OCI-LY1 (cell line): ENCODE measurements around the gene RDH14.

ENCODE experiments used
- H2AFZ ChIP-seq: fragments of 200-600 bp; sonication (generic), shearing (Covaris generic); 2 replicates; pipeline ENCODE4 v1.6.0; 2014; ENCODE audit warnings: antibody characterized with exemption, mild to moderate bottlenecking, low read length
- H3F3A ChIP-seq: fragments of 200-600 bp; sonication (generic), shearing (Covaris generic); 2 replicates; pipeline ENCODE4 v1.6.0; 2014; ENCODE audit warnings: mild to moderate bottlenecking, antibody characterized with exemption, low read length, moderate library complexity; ENCODE audit not compliant: insufficient read depth
- H3K27ac ChIP-seq: fragments of 200-600 bp; sonication (generic); 2 replicates; pipeline ENCODE4 v1.5.1; 2014; ENCODE audit warnings: low read length, mixed run types, mild to moderate bottlenecking, low read depth; ENCODE audit not compliant: poor library complexity, severe bottlenecking
- H3K27me3 ChIP-seq: fragments of 200-600 bp; sonication (generic); 2 replicates; pipeline ENCODE4 v1.6.0; 2014; ENCODE audit warnings: antibody characterized with exemption, mild to moderate bottlenecking, low read length, moderate library complexity; ENCODE audit not compliant: insufficient read depth
- H3K36me3 ChIP-seq: fragments of 200-600 bp; sonication (generic); 2 replicates; pipeline ENCODE4 v1.6.1; 2014; ENCODE audit warnings: mild to moderate bottlenecking, antibody characterized with exemption, low read length, moderate library complexity, mixed read lengths; ENCODE audit not compliant: insufficient read depth
- H3K4me1 ChIP-seq: fragments of 200-600 bp; sonication (generic); 2 replicates; pipeline ENCODE4 v1.5.1; 2014; ENCODE audit warnings: mild to moderate bottlenecking, low read length, moderate library complexity; ENCODE audit not compliant: insufficient read depth, severe bottlenecking
- H3K4me2 ChIP-seq: fragments of 200-600 bp; sonication (generic), shearing (Covaris generic); 2 replicates; pipeline ENCODE4 v1.6.1; 2014; ENCODE audit warnings: low read length
- H3K4me3 ChIP-seq: fragments of 200-600 bp; sonication (generic); 2 replicates; pipeline ENCODE4 v1.5.1; 2014; ENCODE audit warnings: low read length, low read depth, mild to moderate bottlenecking, mixed read lengths; ENCODE audit not compliant: poor library complexity, severe bottlenecking
- H3K79me2 ChIP-seq: fragments of 200-600 bp; shearing (Covaris generic); 2 replicates; pipeline ENCODE4 v1.6.1; 2016; ENCODE audit warnings: mixed run types, low read length, mixed read lengths; ENCODE audit not compliant: insufficient read depth
- H3K9ac ChIP-seq: fragments of 200-600 bp; sonication (generic), shearing (Covaris generic); 2 replicates; pipeline ENCODE4 v1.6.1; 2014; ENCODE audit warnings: mild to moderate bottlenecking, low read length, mixed read lengths
- H3K9me2 ChIP-seq: fragments of 200-600 bp; sonication (generic), shearing (Covaris generic); 2 replicates; pipeline ENCODE4 v1.6.1; 2014; ENCODE audit warnings: low read depth, mild to moderate bottlenecking, low read length, mixed read lengths
- H3K9me3 ChIP-seq: fragments of 200-600 bp; shearing (Covaris generic); 2 replicates; pipeline ENCODE4 v1.6.1; 2014; ENCODE audit warnings: low read length, mixed read lengths
- H4K20me1 ChIP-seq: fragments of 200-600 bp; sonication (generic), shearing (Covaris generic); 2 replicates; pipeline ENCODE4 v1.6.0; 2016; ENCODE audit warnings: mild to moderate bottlenecking, low read length; ENCODE audit not compliant: insufficient read depth
- CTCF ChIP-seq: fragments of 200-600 bp; sonication (generic), shearing (Covaris generic); IDR thresholded peaks from 2 replicates; pipeline ENCODE4 v1.5.1; 2017; ENCODE audit warnings: mild to moderate bottlenecking, antibody characterized with exemption, low read length, moderate library complexity, mixed read lengths
- EZH2 ChIP-seq: fragments of 200-600 bp; sonication (generic), shearing (Covaris generic); IDR thresholded peaks from 2 replicates; pipeline ENCODE4 v1.8.0; 2017; ENCODE audit warnings: borderline replicate concordance, mixed run types, mild to moderate bottlenecking, antibody characterized with exemption, low read length, moderate library complexity, mixed read lengths

RDH14 gene

GRCh38 chr2:18588049-18588448, 27.6 kb upstream of the RDH14 start:
- Histone ChIP-seq H2AFZ (no peak overlapping the region), H3K4me1 (no peaks in the 10 kb centered on the region), H3K9me3 (no peaks in the 10 kb centered on the region), H3K4me3 (no peak overlapping the region), H3K9me2 (no peaks in the 10 kb centered on the region), H3F3A (no peaks in the 10 kb centered on the region), H3K9ac (no peak overlapping the region), H3K4me2 (no peak overlapping the region), H4K20me1 (no peaks in the 10 kb centered on the region), H3K36me3 (no peaks in the 10 kb centered on the region), H3K27me3 (no peaks in the 10 kb centered on the region), H3K27ac (no peak overlapping the region), H3K79me2 (no peaks in the 10 kb centered on the region)
- no peak for TF ChIP-seq EZH2
- TF ChIP-seq CTCF: no peak

- no peak overlapping the region for H3K9ac ChIP-seq
- TF ChIP-seq CTCF (no peak), EZH2 (no peak)
- no peak overlapping the region for H2AFZ ChIP-seq
- no peaks in the 10 kb centered on the region for H3K36me3 ChIP-seq
- H3K79me2 ChIP-seq: no peaks in the 10 kb centered on the region
- no peaks in the 10 kb centered on the region for H3K9me2 ChIP-seq
- H3F3A ChIP-seq: no peaks in the 10 kb centered on the region
- no peak overlapping the region for H3K27ac ChIP-seq
- H3K27me3 ChIP-seq: no peaks in the 10 kb centered on the region
- no peaks in the 10 kb centered on the region for H4K20me1 ChIP-seq
- no peak overlapping the region for H3K4me3 ChIP-seq
- H3K4me1 ChIP-seq: no peaks in the 10 kb centered on the region
- H3K4me2 ChIP-seq: no peak overlapping the region
- H3K9me3 ChIP-seq: no peaks in the 10 kb centered on the region
These were observed 25.1 kb upstream of the RDH14 start for GRCh38 chr2:18585526-18585925.

- Histone ChIP-seq H3K27ac (no peak overlapping the region), H3K27me3 (no peaks in the 10 kb centered on the region), H3K36me3 (no peaks in the 10 kb centered on the region), H3K4me2 (no peak overlapping the region), H3K4me1 (no peaks in the 10 kb centered on the region), H3K9me2 (no peaks in the 10 kb centered on the region), H4K20me1 (no peaks in the 10 kb centered on the region), H2AFZ (no peak overlapping the region), H3K79me2 (no peaks in the 10 kb centered on the region), H3K9ac (no peak overlapping the region), H3K4me3 (no peak overlapping the region), H3F3A (no peaks in the 10 kb centered on the region), H3K9me3 (no peaks in the 10 kb centered on the region)
- TF ChIP-seq CTCF: no peak
- no peak for TF ChIP-seq EZH2
These were observed 24.1 kb upstream of the RDH14 start for GRCh38 chr2:18584608-18584954.
